Kidney glomerular epithelial cell (primary cell): Measurements from ENCODE around the gene ERP27.

Experiments
- DNase-seq: peaks from one replicate; lab custom pipeline; 2025; lab: John Stamatoyannopoulos, UW

Gene ERP27

DNA sequence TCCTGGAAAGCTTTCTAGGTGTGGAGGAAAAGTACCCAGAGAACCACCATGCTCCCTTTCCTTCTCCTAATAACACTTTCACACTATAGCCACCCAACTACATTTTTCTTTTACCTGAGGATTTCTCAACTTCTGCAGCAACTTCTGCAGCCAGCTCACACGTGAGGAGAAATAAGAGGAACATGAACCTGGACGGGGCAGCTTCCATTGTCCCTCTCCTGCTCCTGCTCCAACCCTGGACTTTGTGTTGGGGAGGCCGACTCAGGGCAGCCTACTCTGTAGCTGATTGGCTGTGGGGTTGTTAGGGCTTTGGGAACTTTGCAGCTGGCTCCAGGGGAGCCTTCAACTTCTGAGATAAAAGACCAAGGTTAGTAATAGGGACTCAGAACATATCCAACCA, at the start of gene ERP27:
Gene ERP27 (minus strand): TSS at position 237 of the 400 bp plus-strand sequence. CDS start 29 bp downstream, at position 208.
- no peak for DNase-seq

DNA sequence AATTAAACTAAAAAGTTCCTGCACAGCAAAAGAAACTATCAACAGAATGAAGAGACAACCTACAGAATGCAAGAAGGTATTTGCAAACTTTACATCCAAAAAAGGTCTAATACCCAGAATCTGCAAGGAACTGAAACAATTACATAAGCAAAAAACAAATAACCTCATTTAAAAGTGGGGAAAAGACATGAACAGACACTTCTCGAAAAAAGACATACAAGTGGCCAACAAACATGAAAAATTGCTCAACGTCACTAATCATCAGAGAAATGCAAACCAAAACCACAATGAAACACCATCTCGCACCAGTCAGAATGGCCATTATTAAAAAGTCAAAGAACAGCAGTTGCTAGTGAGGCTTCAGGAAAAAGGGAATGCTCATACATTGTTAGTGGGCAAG, 49.7 kb upstream of the ERP27 start:
- no peak for DNase-seq

DNA sequence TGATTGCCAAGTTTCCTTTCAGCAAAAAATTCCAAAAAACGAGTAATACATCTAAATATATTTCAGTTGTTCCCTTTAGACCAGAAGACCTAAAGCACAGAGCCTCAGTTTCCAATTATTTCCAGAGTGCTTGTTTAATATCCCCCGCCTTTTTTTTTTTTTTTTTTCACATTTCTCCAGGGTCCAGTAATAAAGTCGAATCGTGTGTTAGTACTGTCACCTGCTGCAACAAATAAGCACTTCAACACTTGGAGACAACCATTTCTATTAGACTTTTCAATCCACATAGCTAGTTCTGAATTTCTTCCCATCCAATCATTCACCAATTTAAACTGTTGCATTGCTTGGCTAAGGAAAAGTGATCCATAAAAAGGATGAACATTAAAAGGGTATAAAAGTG, 48.1 kb upstream of the ERP27 start:
- DNase-seq = no peak

DNA sequence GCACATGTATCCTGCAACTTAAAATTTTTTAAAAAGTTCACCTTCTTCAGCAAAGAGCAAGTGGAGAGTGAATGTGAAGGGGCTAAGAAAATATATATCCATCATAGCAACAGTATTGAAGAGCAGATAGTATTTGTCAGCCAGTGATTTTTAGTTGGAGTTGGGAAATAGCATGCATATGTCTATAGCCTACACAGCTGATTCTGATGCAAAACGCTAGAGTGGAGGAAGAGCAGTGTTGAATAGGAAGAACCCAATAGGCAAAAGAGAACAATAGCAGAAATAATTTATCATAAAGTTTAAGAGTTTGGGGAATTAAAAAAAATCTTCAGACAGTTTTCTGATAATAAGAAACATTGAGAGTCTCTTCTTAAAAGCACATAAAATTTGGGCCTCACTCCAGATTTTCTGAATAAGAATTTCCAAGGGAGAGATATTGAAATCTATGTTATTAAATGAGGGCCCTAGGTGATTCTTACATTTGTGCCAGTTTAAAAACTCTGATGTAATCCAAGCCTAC, 46.5 kb upstream of the ERP27 start:
- no peak for DNase-seq

DNA sequence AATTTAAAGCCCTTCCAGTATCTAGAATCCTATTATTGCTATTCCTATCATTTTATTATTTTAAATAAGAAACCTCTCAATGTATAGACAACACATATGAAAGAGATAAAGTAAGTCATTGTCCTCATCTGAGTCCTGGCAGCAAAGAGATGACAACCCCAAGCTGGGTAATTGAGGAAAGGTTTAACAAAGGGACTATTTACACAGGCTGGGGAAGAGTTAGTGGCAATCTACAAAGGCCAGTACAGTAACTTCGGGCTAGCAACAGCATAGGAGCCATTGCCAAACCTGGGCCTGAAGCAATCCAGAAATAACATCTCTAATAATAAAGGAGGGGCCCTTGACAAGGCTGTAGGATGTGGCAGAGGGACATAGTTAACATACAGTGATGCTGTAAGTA, 45.7 kb upstream of the ERP27 start:
- no peak for DNase-seq

DNA sequence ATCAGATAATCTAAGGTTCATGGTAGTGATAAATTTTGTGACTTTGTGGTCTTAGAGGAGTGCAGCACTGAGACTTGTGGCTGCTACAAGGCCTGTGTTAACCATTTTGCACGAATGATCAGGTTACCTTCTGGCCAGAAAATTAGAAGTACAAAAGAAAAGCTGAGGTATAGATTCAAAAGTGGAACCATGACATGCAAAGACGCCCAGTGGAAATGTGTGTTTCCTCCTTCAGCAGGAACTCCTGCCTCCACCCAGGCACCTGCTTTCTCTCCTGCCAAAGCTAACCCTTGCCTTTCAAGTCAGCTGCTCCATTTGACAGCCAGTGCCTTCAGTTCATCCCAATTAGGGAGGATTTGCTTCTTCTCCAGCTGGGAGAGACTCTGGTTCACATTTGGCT, 44.7 kb upstream of the ERP27 start:
- no peak for DNase-seq

DNA sequence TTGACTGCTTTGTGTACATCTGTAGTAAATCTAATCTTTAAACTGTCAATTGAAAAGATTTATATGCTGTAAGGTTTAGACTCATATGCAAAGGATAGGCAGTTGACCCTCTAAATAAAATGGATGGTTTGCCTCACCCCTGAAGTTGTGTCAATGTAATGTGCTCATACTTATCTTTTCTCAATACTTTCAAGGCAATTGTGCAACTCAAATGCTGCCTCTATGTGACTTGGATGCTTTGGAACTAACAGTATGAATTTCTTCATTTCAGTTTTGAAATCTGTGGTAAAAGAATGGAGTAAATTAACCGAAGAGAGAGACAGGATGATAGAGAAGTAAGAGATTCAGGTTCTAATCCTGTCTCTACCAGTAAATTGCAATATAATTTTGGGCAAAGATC, 44.2 kb upstream of the ERP27 start:
- no peak for DNase-seq

DNA sequence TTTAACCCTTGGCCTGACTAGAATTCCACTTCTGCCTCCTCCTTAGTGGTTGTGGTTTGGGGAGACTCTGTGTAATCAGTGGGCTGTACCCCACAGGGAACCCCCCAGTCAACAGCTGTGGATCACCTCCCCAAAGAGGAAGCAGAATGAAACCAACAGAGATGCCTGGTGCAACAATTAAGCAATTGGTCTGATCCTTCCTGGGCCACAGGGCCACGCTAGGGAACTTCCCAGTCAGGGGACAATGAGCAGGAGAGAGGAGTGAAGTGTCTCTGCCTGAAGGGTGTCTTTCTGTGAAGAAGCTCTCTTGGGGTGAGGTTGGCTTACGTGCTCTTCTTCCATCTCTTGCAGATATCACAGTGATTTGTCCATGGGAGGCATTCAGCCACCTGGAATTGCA, 42.7 kb upstream of the ERP27 start:
- DNase-seq = no peak

DNA sequence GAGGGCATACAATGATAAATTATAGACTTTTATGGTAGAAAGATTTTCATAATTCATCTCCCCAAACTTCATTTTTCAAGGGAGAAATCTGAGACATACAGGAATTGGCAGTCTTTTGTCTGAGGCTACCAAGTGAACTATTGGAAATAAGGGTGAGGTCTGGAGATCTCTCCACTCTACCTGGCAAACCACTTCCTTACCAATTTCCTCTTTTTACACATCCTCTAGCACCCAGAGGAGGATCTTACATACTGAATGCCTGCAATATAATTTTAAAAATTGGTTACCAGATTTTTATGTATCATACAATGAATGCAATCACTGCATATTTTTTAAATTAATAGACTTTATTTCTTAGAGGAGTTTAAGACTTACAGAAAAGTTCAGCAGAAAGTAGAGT, 41.1 kb upstream of the ERP27 start:
- DNase-seq = no peak

DNA sequence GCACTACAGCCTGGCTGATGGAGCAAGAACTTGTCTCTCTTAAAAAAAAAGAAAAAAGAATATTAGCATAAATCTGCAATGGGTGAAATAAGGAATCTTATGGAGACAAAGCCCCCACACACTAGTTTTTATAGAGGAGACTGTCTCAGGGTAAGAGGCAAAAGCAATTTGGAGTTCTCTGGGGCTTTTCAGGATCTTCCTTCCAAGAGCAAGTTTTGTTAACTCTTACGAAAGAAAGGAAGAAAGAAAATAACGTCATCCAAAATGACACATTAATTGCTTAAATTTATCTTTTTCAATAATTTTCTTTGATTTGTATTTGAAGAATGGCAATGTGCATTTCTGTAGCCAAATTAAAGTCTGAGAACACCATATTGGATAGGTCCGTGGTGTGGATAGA, 38.3 kb upstream of the ERP27 start:
- DNase-seq = no peak

DNA sequence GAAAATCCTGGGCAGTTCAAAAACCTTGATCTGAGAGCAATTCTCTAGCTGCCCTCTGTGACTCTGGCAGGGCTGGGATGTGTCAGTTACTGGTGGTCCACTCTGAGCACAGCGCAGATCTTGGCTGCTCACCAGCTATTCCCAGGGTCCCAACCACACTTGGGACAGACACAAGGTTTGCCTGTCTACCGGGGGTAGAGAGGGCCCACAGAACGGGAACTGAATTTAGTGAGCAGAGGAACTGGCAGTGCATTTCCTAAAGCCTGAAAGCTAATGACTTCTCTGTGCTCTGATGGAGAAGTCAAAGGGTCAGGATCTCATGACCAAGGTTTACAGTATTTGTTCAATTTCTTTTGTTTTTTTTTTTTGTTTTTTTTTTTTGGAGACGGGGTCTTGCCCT, 37.1 kb upstream of the ERP27 start:
- no peak for DNase-seq

DNA sequence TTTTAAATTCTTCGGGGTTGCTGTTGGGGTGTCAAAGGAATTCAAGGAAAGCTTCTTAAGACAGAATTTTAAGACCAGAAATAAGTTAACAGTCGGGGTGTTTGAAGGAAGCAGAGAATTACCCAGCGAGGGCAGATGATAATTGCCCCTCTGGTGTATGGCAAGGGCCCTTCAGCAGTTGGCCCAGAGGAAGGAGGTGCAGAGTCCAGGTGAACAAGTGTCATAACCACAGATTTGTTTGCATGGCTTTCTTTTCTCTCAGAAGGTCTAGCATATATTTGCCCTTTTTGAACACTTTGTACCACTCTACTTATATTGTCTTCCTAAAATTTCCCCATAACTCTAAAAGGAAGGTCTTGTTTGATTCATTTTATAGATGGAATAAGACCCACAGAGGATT, 36.3 kb upstream of the ERP27 start:
- no peak for DNase-seq

DNA sequence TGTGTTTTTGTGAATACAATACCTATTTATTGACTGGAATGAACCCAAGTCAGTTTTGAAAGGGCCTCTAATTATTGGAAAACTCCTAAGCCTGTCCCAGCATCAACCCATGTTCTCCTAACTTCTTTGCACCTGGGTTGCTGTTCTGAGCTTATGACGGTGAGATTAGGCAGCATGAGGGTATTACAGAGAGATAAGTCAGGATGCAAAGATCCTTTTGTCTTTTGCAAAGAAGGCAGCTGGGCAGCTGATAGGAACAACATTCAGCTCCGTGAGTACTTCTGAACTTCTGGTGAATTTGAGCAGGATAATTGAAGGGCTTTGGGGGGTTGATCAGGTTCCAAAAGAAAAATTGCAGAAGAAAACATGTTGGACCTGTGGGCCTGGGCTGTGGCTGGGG, 34.5 kb upstream of the ERP27 start, which contains the start of gene PDE6H:
Gene PDE6H (plus strand): TSS at position 227 of the 400 bp plus-strand sequence. CDS start 4,971 bp downstream, outside the sequence.
- no peak for DNase-seq

DNA sequence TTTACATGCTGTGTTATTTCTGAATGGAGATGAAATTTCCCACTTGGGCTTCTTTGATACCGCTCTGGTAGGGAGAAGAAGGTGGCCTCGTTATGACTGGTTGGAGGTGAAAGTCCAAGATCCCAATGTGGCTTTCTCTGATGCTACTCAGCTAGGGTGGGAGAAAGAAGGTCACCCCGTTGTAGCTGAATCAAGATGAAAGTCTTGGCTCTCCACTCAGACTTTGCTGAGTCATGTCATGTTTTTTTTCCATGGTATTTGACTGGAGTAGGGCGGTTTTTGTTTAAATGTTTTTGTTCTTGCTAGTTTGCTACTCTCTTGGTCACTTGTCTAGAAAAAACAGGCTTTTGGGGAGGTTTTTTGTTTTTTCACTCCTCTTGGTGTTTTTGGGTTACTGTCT, 32.1 kb upstream of the ERP27 start:
- DNase-seq = no peak

DNA sequence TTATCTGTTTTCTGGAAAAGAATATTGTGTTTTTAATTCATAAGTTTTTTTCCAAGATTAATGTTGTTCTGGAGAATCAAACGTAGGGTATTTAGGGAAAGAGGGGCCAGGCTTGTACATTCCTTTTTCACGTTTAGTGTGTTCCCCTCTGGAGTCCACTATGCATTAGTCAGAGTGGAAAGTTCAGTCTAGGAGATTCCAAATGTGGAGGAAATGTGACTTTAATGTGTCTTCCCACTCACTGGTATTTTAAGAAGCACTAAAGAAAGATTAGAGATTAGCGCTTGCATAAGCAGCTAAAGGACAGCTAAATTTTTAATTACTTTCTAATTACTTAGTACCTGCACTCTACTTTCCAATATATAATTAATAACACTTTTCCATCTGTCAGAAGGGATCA, 30.1 kb upstream of the ERP27 start:
- DNase-seq = no peak

DNA sequence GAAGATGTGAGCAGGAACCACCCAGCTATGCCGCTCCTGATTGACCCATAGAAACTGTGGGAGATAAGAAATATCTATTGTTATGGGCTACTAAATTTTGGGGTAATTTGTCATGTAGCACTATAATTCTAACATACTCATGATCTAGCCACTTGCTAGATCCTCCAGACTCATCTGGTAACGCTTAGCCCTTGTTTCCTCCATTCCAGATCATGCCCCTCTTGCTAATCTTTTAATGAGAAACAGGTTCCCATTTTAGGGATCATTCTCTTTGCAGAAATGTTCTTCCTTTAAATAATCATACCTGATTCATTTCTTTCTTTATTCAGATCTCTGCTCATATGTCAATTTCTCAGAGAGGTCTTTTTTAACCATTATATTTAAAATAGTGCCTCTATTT, 26.9 kb upstream of the ERP27 start:
- no peak for DNase-seq

DNA sequence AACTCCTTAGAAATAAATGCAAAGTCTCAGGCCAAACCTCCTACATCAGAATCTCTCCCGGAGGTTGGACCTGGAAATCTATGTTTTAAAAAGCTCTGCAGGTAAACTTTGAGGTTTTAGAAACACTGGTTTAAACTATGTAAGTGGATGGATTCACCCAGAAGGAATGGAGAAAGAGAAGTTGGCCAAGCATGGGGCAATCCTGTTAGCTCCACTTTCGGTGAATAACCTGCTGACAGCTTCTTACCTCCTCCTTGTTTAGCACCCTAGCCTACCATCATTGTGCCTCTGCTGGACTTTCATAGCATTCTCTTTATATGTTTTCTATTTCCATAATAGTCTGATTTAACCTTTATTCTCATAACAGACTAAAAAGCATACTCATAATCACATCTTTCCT, 26.1 kb upstream of the ERP27 start:
- DNase-seq = no peak

DNA sequence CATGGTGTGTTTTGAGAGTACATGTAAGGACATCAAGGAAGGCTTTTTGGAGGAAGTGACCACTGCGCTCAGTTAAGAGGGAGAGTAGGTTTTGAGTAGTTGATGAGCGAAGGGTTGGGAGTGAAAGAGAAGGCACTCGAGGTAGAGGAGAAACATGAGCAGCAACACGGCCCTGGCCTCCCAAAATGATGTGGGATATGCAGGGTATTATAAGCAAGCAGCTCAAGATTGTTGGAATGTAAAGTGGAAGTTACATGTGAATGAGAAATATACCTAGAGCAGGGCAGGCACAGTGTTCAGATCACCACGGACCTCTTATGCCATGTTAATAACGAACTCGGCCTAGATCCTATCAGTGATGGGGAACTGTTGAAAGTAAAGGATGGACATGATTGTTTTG, 25.2 kb upstream of the ERP27 start:
- DNase-seq = no peak

DNA sequence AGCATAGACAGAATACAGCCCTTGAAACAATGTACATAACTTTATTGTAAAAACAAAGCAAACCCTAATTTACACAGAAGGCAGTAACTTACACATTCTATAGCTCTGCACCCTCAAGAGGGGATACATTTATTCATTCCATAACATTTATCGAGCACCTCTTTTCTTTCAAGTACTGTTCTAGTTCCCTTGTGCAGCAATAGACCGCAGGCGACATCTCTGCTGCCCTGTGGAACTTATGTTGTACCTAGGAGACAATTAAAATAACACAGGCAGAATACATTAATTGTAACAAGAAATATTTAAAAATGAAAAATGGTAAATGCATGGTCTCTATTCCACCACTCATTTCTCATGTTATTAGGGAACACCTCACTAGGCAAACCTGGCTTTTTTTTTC, 24.5 kb upstream of the ERP27 start:
- DNase-seq = no peak

DNA sequence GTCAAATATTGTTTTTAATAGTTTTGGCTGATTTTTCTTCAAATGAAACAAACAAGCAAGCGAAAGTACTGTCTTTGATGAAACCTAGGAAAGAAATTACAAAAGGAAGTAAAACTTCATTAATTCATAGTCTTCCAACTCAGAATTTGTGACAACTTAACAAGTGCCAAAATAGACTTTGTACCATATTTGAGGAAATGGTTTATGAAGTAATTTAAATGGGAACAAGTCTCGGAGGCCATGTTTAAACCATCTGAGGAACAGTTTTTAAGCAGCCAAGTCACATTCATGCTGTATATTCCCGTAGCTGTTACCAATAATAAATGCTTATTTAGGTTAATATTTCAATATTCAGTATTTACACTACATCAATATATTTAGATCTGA, 23.8 kb upstream of the ERP27 start:
- no peak for DNase-seq

DNA sequence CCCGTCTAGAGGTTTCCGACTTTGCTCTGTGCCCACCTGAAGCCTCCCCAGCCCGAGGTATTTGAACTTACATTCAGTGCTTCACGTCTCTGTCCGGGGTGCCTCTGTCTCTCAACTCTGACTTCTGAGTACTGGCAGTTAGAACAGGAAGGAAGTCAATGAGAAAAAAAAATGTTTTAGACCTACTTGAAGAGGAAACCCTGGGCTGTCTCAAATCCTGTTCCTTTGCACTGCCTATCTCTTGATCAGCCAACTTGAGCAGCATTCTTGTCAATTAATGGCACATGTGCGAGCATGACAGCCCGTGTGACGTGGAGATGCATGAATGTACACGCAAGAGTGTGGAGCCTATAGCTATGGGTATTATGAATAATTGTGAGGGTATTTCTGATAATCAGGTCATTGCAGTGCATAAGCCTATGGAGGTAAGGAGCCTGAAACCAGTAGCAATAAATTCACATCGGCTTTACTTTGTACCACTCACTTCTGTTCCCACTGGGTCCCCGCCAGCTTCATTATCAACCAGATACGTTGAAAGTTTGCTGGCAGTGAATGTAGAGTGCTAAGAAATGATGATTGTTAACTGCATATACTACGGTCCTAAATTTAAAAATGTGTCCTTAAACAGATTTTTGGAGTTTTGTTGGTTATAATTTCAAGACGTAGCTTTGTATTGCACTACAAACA, 23.3 kb upstream of the ERP27 start, which contains the start of gene ARHGDIB:
Gene ARHGDIB (minus strand): TSS at position 136 of the 687 bp plus-strand sequence. CDS start 10,889 bp downstream, outside the sequence.
- no peak for DNase-seq

DNA sequence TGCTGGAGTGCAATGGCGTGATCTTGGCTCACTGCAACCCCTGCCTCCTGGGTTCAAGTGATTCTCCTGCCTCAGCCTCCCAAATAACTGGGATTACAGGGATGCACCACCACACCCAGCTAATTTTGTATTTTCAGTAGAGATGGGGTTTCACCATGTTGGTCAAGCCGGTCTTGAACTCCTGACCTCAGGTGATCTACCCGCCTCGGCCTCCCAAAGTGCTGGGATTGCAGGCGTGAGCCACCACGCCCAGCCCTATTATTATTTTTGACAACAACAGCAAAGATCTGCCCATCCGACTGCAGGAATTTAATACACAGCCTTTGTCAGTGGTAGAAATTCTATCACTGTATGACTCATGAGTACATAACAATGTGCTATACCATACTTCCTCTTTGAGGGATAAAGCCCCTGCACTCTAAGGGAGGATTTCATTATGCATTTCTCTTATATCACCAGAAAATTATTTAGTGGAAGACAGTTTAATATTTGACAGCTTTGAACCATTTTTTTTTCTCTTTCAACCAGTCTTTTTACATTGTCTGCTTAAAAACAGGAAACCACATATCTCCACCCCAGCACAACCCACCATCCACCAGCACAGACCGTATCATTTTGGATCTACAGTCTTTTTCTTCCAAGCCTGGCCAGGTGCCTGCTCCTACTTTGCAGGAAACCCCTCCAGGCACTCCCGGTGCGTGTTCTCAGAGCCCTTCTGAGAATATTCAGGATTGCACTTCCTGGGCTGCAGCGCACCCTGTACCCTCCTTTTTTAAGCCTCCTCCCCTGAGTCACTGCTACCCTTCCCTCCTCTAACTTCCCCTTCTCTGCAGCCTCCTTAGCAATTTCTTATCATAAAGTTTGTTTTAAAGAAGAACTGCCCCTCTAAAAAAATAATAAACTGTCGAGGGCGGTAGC, 22.5 kb upstream of the ERP27 start:
- no peak for DNase-seq

DNA sequence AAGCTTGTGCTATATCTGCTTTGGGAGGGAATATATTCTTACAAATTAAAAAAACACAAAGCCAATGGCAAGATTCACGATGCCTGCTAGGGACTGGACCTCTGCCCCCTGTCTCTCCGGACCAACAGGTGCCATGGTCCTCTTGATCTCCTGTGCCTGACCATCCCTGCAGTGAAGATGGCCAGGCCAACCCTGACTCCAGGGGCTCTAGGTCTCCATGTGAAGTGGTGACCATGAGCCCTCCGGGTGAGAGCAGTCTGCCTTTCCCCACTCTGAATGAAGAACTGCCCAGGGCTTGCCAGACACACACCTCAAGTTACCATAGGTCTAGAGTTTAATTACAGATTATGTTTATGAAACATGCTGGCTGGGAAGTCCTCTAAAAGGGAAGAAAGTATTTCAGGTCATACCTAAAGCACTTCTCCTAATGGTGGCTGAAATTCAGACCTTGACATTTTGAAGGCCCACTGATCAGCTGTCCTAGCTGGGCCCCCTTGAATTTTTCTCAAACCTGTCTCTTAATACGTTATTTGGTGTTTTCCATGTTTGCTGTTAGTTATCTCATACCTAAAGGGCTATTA, 21.7 kb upstream of the ERP27 start:
- no peak for DNase-seq
